Fibroblast of mammary gland (primary cell): Measurements from ENCODE around the gene LINC00237.

Experiments used
- DNase-seq: peaks from one replicate; pipeline ENCODE4 v3.0.0-alpha.2; 2010; ENCODE audit warnings: low read depth
- H3K4me3 ChIP-seq: 2 replicates; pipeline ENCODE4 v1.5.1; 2011; ENCODE audit warnings: low read depth, mild to moderate bottlenecking, low read length, moderate library complexity; ENCODE audit not compliant: control insufficient read depth
- CTCF ChIP-seq: conservative IDR thresholded peaks from 2 replicates; pipeline ENCODE4 v1.5.1; 2011; ENCODE audit warnings: low read depth, low read length, inconsistent platforms; ENCODE audit not compliant: control insufficient read depth, insufficient read depth

Gene LINC00237

GRCh38 chr20:21136015-21136732 lies 30.0 kb upstream of the LINC00237 start:
- no peak overlapping the region for H3K4me3 ChIP-seq
- DNase-seq: no peak
- no peak for TF ChIP-seq CTCF

- no peak overlapping the region for H3K4me3 ChIP-seq
- DNase-seq: no peak
- TF ChIP-seq CTCF: no peak
These were observed 28.8 kb upstream of the LINC00237 start for GRCh38 chr20:21134883-21135493.

GRCh38 chr20:21133917-21134622 lies 27.9 kb upstream of the LINC00237 start:
- no peak for TF ChIP-seq CTCF
- H3K4me3 ChIP-seq: no peak overlapping the region
- no peak for DNase-seq

DNA sequence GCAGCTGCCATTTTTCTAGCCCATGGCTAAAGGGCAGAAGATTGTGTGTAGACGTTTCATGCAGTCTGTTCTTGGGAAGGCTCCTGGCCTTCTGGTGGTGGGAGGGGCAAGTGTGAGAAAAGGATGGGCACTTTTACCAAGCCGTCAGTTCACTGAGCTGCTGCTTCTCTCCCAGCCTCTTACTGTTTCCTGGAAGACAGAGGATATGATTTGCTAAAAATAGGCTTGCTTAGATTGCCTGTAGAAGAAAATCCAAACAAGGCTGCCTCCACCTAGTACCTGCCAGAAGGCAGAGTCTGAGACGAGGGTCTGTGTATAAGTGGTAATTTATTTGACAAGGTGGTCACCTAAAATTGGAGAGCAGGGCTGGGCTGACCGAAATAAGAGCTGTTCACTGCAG lies 27.2 kb upstream of the LINC00237 start:
- no peak for TF ChIP-seq CTCF
- DNase-seq: no peak
- H3K4me3 ChIP-seq: no peak overlapping the region

- no peak for DNase-seq
- no peak overlapping the region for H3K4me3 ChIP-seq
- TF ChIP-seq CTCF: no peak
These were observed 23.7 kb upstream of the LINC00237 start for GRCh38 chr20:21129861-21130260.

DNA sequence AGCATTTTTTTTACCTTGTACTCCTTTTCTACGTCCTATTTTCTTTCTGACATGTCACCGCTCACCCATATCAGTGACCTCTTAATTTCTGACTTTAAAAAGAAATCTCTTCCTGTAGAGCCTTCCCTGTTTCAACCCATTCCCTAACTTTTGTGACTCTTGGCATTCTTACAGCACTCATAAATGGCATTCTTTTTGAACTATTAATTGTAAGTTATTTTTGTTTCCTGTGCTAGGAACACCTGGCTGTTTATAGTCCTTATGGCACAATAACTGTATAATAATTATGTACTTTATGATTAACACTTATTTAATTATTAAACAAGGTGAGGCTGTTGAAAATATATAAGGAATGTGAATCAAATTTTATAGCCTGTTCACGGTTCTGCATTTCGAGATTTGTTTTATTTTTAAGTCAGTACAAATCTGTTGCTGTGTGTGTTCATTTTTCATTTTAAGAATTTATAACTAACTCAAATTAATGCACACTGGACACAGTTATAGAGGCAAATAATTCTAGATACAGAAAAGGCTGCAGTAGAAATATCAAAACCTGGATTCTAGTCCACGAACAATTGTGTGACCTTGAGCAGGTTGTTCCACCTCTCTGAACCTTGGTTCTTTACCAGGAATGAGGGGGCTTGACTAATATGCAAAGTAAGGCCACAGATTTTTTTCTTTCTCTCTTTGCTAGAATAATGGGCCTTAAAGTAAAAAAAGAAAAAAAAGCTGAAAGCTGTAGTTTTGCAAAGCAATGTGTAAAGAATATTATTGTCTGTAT lies 21.2 kb upstream of the LINC00237 start:
- no peak for DNase-seq
- no peak overlapping the region for H3K4me3 ChIP-seq
- TF ChIP-seq CTCF: no peak
